SK-N-SH treated with all-trans-retinoic acid at 6 μM for 48 hours (cell line): ENCODE results near the gene LRP11.

Experiments used
- ATAC-seq: fragments of 200-7000 bp; cut with Tn5 transposase; 3 replicates; pipeline ENCODE4 v1.9.1; 2020; ENCODE audit warnings: mild to moderate bottlenecking, moderate library complexity
- ARNTL ChIP-seq: fragments of 450-650 bp; formaldehyde crosslinking; IDR thresholded peaks from 2 replicates; pipeline ENCODE4 v1.5.0; 2020; ENCODE audit warnings: low read depth, mild to moderate bottlenecking, moderate library complexity, borderline replicate concordance
- BACH2 ChIP-seq: fragments of 250-450 bp; sonication (Bioruptor Pico); IDR thresholded peaks from 2 replicates; pipeline ENCODE4 v1.9.0; 2021; ENCODE audit warnings: mild to moderate bottlenecking, borderline replicate concordance
- CSDC2 ChIP-seq: fragments of 250-450 bp; sonication (Bioruptor Pico); IDR thresholded peaks from 2 replicates; pipeline ENCODE4 v1.5.0; 2020; ENCODE audit warnings: mild to moderate bottlenecking, moderate library complexity
- ESRRG ChIP-seq: fragments of 250-450 bp; sonication (Bioruptor Pico); IDR thresholded peaks from 2 replicates; pipeline ENCODE4 v1.6.1; 2021; ENCODE audit warnings: mild to moderate bottlenecking
- GLIS3 ChIP-seq: fragments of 250-450 bp; sonication (Bioruptor Pico); IDR thresholded peaks from 2 replicates; pipeline ENCODE4 v1.5.0; 2020; ENCODE audit warnings: mild to moderate bottlenecking, moderate library complexity
- ISL1 ChIP-seq: fragments of 250-450 bp; sonication (Bioruptor Pico); IDR thresholded peaks from 2 replicates; pipeline ENCODE4 v2.1.2; 2022; ENCODE audit warnings: mild to moderate bottlenecking, moderate library complexity
- PPARA ChIP-seq: fragments of 250-450 bp; sonication (Bioruptor Pico); IDR thresholded peaks from 2 replicates; pipeline ENCODE4 v1.5.0; 2020; ENCODE audit warnings: mild to moderate bottlenecking, borderline replicate concordance
- RARB ChIP-seq: fragments of 250-450 bp; sonication (Bioruptor Pico); IDR thresholded peaks from 2 replicates; pipeline ENCODE4 v1.8.0; 2021; ENCODE audit warnings: mild to moderate bottlenecking, moderate library complexity
- SNAI2 ChIP-seq: fragments of 250-450 bp; sonication (Bioruptor Pico); IDR thresholded peaks from 2 replicates; pipeline ENCODE4 v1.5.0; 2020; ENCODE audit warnings: mild to moderate bottlenecking, moderate library complexity
- TCF4 ChIP-seq: fragments of 250-450 bp; sonication (Bioruptor Pico); IDR thresholded peaks from 2 replicates; pipeline ENCODE4 v1.8.0; 2021; ENCODE audit warnings: mild to moderate bottlenecking, moderate library complexity, borderline replicate concordance
- TOX ChIP-seq: fragments of 250-450 bp; sonication (Bioruptor Pico); IDR thresholded peaks from 2 replicates; pipeline ENCODE4 v1.8.0; 2021; ENCODE audit warnings: mild to moderate bottlenecking, moderate library complexity, borderline replicate concordance
- ZC3H10 ChIP-seq: fragments of 250-450 bp; sonication (Bioruptor Pico); IDR thresholded peaks from 2 replicates; pipeline ENCODE4 v1.5.1; 2021; ENCODE audit warnings: mild to moderate bottlenecking, moderate library complexity
- ZFP3 ChIP-seq: fragments of 250-450 bp; sonication (Bioruptor Pico); IDR thresholded peaks from 2 replicates; pipeline ENCODE4 v1.5.0; 2020; ENCODE audit warnings: mild to moderate bottlenecking, moderate library complexity
- ZFP30 ChIP-seq: fragments of 450-650 bp; formaldehyde crosslinking; IDR thresholded peaks from 2 replicates; pipeline ENCODE4 v1.5.0; 2022; ENCODE audit warnings: mild to moderate bottlenecking, moderate library complexity
- ZNF565 ChIP-seq: fragments of 450-650 bp; formaldehyde crosslinking; conservative IDR thresholded peaks from 2 replicates; pipeline ENCODE4 v1.5.0; 2020; ENCODE audit warnings: low read depth, mild to moderate bottlenecking, moderate library complexity
- ZNF70 ChIP-seq: fragments of 450-650 bp; formaldehyde crosslinking; IDR thresholded peaks from 2 replicates; pipeline ENCODE4 v1.5.0; 2020; ENCODE audit warnings: mild to moderate bottlenecking, moderate library complexity
- ZNF8 ChIP-seq: fragments of 450-650 bp; formaldehyde crosslinking; IDR thresholded peaks from 2 replicates; pipeline ENCODE4 v1.5.0; 2020; ENCODE audit warnings: mild to moderate bottlenecking, moderate library complexity
- TF ChIP-seq, protein P1 (sequence below): fragments of 250-450 bp; sonication (Bioruptor Pico); IDR thresholded peaks from 2 replicates; pipeline ENCODE4 v1.5.1; 2020; ENCODE audit warnings: low read depth, mild to moderate bottlenecking, moderate library complexity
- TF ChIP-seq, protein P2 (sequence below): fragments of 250-450 bp; sonication (Bioruptor Pico); IDR thresholded peaks from 2 replicates; pipeline ENCODE4 v1.5.0; 2020; ENCODE audit warnings: mild to moderate bottlenecking, moderate library complexity

LRP11 gene

DNA sequence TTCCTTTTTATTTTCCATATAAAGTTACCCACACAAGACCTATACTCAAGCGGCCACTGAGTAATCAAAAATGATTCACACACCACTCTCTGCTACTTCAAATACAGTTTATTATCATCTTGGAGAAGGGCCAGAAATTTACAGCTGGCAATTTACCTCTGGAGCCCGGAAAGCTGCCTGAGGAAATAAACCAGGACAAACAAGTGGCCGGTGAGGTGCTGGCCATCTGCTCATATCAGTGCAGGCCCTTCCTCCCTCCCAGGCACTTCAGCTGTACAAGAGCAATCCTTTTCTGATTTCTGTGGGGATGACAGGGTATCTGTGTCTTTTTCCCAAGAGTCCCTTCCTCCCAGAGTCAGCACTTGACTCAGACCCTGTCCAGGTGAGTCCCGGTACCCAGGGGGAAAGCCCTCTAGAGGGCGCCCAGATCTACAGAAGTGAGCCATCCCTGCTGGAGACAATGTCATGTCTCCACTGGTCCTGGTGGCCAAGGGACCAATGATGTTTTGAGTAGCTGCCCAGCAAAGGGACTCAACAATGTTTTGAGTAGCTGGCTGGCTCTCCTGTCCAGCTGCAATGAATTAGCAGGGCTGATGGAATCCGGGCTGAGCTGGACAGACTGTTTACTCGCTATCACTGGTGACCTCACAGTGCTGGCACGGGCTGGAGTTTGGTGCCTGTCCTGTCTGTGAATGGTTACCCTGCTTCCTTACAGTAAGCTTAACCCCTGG, 23.6 kb downstream of the LRP11 start:
- peak; percentile 93 for ATAC-seq
- TF ChIP-seq ZNF8 (CRISPR knock-in tag) (no peak), TCF4 (CRISPR knock-in tag) (peak; percentile 70), ZNF565 (CRISPR knock-in tag) (no peak), ZC3H10 (CRISPR knock-in tag) (no peak), ISL1 (CRISPR knock-in tag) (no peak), ZFP3 (CRISPR knock-in tag) (0 out of 2 replicates have a peak, but pooled peaks have one; percentile 38)
- TF ChIP-seq, protein P1, sequence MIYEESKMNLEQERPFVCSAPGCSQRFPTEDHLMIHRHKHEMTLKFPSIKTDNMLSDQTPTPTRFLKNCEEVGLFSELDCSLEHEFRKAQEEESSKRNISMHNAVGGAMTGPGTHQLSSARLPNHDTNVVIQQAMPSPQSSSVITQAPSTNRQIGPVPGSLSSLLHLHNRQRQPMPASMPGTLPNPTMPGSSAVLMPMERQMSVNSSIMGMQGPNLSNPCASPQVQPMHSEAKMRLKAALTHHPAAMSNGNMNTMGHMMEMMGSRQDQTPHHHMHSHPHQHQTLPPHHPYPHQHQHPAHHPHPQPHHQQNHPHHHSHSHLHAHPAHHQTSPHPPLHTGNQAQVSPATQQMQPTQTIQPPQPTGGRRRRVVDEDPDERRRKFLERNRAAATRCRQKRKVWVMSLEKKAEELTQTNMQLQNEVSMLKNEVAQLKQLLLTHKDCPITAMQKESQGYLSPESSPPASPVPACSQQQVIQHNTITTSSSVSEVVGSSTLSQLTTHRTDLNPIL (CRISPR knock-in tag): peak; percentile 51; the same call in 1 of the 2 replicates
- TF ChIP-seq, protein P2, sequence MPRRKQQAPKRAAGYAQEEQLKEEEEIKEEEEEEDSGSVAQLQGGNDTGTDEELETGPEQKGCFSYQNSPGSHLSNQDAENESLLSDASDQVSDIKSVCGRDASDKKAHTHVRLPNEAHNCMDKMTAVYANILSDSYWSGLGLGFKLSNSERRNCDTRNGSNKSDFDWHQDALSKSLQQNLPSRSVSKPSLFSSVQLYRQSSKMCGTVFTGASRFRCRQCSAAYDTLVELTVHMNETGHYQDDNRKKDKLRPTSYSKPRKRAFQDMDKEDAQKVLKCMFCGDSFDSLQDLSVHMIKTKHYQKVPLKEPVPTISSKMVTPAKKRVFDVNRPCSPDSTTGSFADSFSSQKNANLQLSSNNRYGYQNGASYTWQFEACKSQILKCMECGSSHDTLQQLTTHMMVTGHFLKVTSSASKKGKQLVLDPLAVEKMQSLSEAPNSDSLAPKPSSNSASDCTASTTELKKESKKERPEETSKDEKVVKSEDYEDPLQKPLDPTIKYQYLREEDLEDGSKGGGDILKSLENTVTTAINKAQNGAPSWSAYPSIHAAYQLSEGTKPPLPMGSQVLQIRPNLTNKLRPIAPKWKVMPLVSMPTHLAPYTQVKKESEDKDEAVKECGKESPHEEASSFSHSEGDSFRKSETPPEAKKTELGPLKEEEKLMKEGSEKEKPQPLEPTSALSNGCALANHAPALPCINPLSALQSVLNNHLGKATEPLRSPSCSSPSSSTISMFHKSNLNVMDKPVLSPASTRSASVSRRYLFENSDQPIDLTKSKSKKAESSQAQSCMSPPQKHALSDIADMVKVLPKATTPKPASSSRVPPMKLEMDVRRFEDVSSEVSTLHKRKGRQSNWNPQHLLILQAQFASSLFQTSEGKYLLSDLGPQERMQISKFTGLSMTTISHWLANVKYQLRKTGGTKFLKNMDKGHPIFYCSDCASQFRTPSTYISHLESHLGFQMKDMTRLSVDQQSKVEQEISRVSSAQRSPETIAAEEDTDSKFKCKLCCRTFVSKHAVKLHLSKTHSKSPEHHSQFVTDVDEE (CRISPR knock-in tag): peak; percentile 73

- TF ChIP-seq, protein P2 (CRISPR knock-in tag): no peak
- TF ChIP-seq, protein P1 (CRISPR knock-in tag): no peak
- TF ChIP-seq TOX (CRISPR knock-in tag) (no peak), ESRRG (CRISPR knock-in tag) (no peak), CSDC2 (CRISPR knock-in tag) (no peak), ZNF565 (CRISPR knock-in tag) (no peak), RARB (no peak), ZC3H10 (CRISPR knock-in tag) (no peak), TCF4 (CRISPR knock-in tag) (no peak), BACH2 (CRISPR knock-in tag) (no peak), ZNF8 (CRISPR knock-in tag) (no peak), PPARA (CRISPR knock-in tag) (no peak), SNAI2 (no peak), ZNF70 (CRISPR knock-in tag) (no peak), ZFP3 (CRISPR knock-in tag) (no peak), GLIS3 (no peak), ARNTL (no peak), ZFP30 (CRISPR knock-in tag) (no peak)
- ATAC-seq: peak; percentile 71
Observed at GRCh38 chr6:149834513-149835481, 29.4 kb downstream of the LRP11 start.

- TF ChIP-seq ZFP30 (CRISPR knock-in tag): no peak
- ATAC-seq: no peak
Observed at GRCh38 chr6:149833651-149834050, 30.5 kb downstream of the LRP11 start.
